ENCODE data around the gene ALG1L2.
A peak's percentile ranks its signal among the peaks of the same experiment; 100 is the strongest.
"Not testable (repeated sequence)": the region's sequence is repeated elsewhere in the genome, so short reads cannot be mapped to it uniquely, and the experiment has no call there.

The ALG1L2 gene, protein sequence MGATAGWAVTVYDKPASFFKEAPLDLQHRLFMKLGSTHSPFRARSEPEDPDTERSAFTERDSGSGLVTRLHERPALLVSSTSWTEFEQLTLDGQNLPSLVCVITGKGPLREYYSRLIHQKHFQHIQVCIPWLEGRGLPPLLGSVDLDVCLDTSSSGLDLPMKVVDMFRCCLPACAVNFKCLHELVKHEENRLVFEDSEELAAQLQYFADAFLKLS

DNA sequence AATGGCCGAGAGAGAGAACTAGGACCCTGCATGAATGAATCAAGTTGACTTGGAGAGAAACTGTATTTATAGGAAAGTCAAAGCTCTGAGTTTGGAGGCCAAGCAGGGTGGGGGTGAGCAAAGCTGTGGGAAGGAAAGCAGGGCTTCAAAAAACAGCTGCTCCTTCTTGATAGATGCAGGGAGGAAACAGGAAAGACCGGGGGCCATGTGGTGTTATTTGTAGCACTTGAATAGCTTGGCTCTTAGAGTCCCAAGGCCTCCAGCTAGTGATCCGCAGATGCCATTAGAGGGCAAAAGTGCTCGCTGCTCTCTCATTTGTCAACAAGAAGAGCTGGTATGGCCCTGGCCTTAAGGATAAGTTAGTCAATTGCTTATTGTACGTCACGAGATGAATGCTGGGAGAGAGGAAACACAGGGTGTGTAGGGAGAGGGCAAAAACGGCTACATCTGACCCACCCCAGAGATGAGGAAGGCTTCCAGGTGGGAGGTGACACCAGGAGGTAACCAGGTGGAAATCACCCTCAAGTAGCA is at the start of gene ALG1L2:
Gene ALG1L2 (plus strand): TSS at position 481 of the 531 bp plus-strand sequence. CDS start 186 bp downstream, outside the sequence.
- no peak for DNase-seq

- DNase-seq: peak; percentile 76
Measured at GRCh38 chr3:130037126-130037815, 44.4 kb upstream of the ALG1L2 start.

DNA sequence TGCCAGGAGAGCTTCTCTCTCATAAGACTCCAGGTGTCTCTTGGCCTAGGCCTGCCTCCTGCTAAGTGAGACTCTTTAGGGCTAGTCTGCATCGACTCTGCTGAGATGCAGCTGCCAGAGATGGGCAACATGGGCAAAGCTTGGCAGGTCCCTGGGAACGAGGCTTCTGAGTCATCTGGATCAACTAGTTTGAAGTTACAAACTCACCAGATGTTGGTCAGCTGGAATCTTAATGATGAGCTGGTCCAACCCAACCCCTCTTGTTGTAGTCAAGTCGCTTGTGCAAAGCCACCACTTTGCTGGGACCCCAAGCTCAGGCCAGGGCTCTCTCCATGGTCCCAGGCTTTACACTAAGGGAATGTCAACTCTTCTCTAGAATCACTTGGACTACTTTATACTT is 38.9 kb upstream of the ALG1L2 start:
- DNase-seq: not testable (repeated sequence)

DNA sequence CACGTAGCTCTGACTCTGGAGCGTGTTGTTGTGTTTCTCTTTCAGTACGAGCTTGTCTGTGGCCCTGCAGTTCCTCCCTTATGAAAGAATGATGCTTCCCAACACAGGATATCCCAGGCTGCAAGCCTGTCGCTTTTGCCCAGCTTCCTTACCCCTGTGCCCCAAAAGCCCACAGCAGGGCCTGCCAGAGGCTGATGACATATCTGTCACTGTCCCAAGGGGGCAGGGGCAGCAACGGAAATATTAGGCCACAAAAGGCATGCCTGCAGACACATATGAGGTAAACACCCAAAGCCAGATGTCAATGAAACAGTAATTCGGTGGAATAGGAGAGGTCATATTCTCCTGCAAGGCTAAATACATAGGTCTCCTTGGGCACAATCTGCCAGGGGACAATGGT is 38.0 kb upstream of the ALG1L2 start:
- not testable (repeated sequence) for DNase-seq

- no peak for DNase-seq
Measured at GRCh38 chr3:130044370-130044769, 37.3 kb upstream of the ALG1L2 start.

- DNase-seq: no peak
Measured at GRCh38 chr3:130048726-130049125, 32.9 kb upstream of the ALG1L2 start.

GRCh38 chr3:130052366-130052765 is 29.3 kb upstream of the ALG1L2 start:
- DNase-seq: not testable (repeated sequence)

- not testable (repeated sequence) for DNase-seq
Measured at GRCh38 chr3:130052965-130053364, 28.7 kb upstream of the ALG1L2 start.

DNA sequence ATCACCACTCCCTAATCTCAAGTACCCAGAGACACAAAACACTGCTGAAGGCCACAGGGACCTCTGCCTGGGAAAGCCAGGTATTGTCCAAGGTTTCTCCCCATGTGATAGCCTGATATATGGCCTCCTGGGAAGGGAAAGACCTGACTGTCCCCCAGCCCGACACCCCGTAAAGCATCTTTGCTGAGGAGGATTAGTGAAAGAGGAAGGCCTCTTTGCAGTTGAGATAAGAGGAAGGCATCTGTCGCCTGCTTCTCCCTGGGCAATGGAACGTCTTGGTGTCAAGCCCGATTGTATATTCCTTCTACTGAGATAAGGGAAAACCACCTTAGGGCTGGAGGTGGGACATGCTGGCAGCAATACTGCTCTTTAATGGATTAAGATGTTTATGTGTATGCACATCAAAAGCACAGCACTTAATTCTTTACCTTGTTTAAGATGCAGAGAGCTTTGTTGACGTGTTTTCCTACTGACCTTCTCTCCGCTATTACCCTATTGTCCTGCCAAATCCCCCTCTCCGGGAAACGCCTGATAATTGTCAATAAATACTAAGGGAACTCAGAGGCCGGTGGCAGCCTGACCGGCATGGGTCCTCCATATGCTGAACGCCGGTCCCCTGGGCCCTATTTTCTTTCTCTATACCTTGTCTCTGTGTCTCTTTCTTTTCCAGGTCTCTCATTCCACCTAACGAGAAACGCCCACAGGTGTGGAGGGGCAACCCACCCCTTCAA is 23.9 kb upstream of the ALG1L2 start:
- not testable (repeated sequence) for DNase-seq

DNA sequence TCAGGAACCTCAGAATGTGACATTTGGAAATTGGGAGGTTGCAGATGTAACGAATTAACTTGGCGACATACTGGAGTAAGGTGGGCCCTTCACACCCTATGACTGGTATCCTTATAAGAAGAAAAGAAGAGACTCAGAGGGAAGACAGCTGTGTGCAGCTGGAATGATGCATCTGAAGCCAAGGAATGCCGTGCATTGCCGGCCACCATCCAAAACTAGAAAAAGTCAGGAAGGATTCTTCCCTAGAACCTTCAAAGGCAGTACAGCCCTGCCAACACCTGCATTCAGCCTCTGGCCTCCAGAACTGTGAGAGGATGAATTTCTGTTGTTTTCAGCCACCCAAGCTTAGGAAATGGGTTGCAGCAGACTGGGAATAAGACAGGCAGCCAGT is 23.4 kb upstream of the ALG1L2 start:
- DNase-seq: not testable (repeated sequence)

DNA sequence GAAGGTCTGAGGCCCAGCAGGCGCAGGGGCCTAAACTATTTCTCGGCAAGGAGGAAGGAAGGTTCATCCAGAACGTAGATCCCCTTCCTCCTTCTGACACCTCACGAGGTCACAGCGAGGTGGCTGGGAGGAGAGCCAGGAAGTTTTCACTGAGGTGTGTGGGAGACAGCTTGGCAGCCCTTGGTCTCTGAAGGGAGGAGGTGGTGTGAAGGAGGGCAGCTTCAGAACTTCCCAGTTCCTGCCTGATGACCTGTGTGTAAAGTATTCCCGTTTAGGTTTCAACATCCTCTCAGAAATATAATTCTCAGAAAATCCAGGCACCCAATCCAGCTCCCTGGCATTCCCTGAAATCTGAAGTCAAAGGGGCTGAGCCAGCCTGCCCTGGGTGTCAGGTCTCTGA is 22.9 kb upstream of the ALG1L2 start:
- peak; percentile 15 for DNase-seq

DNA sequence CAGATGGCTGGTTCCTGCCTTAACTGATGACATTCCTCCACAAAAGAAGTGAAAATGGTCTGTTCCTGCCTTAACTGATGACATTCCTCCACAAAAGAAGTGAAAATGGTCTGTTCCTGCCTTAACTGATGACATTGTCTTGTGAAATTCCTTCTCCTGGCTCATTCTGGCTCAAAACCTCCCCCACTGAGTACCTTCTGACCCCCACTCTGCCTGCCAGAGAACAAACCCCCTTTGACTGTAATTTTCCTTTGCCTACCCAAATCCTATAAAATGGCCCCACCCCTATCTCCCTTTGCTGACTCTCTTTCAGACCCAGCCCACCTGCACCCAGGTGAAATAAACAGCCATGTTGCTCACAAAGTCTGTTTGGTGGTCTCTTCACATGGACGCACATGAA is 22.5 kb upstream of the ALG1L2 start:
- not testable (repeated sequence) for DNase-seq

DNA sequence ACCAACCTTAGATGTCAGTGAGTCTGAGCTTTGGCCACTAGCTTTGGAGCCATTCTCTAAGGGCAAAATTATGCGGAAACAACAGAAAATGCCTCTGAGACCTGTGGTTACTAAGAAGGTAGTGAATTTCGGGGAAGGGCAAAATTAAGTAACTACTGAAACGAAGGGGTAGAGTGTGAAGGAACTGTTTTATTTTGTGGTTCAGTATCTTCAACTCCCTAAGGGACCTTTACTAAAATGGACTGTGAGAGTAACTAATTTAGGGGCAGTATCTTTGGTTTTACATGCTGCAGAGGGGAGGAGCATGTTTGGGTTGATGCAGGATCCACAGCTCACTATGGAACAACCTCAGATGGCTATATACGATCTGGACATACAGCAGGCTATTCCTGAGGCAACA is 8.0 kb upstream of the ALG1L2 start:
- DNase-seq: no peak

- DNase-seq: no peak
Measured at GRCh38 chr3:130077636-130078035, 4.0 kb upstream of the ALG1L2 start.

DNA sequence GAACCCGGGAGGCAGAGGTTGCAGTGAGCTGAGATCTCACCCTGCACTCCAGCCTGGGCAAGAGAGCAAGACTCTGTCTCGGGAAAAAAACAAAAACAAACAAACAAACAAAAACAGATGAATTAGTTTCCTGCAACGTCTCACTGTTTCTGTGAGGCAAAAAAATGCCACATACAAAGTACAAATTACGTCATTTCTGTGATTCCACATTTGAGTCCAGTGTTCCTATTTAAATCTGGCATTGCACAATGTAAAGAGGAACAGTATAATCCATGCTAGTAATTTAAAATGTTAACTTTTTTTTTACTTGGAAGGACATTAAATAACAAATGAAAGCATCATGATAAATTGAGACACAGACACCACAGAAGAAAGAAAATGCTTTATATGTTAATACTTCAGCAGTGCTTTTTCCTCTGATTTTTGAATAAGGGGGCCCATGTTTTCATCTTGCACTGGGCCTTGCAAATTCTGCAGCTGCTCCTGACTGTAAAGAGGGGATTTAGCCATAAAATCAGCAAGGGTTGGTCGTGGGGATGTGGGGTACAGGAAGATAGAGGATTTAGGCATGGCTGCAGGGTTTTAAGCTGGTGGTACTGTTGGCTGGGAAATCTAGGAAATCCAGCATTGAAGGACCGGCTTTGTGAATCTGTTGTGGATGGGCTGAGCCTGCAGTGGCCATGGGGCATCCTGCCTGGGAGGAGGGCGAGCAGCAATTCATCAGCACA is 1.9 kb downstream of the ALG1L2 start:
- not testable (repeated sequence) for DNase-seq

DNA sequence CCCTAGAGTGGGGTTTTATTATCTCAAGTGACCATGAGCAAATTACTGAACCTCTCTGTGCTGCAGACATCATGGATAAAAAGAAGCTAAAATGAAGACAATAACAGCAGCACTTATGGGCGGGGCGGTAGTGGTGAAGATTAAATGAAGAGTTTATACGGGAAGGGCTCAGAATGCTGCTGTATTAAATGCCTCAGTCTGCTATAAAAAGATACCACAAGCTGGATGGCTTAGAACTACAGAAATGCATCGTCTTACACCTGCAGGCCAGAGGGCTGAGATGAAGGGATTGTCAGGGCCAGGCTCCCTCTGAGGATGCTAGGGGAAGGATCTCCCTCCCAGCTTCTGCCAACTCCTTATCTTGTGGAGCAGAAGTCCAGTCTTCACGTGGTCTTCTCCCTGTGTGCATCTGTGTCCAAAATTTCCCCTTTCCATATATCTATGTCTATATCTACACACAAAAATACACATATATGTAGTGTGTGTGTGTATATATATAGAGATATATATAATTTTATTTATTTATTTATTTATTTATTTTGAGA is 2.9 kb downstream of the ALG1L2 start:
- no peak for DNase-seq

- no peak for DNase-seq
Measured at GRCh38 chr3:130085881-130086280, 4.2 kb downstream of the ALG1L2 start.

GRCh38 chr3:130086628-130087027 is 5.0 kb downstream of the ALG1L2 start:
- not testable (repeated sequence) for DNase-seq

DNA sequence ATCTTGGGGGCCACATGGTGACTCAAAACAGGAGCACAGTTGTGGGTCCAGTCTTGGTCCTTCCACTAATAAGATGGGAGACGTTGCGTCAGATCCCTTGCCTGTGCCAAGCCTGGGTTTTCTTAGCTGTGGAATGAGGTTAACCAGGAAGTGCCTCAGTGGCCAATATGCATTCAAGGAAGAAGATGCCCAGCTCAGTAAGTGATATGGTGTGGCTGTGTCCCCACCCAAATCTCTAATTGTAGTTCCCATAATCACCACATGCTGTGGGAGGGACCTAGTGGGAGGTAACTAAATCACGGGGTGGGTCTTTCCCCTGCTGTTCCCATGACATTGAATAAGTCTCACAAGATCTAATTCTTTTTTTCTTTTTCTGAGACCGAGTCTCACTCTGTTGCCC is 6.4 kb downstream of the ALG1L2 start:
- DNase-seq: no peak

DNA sequence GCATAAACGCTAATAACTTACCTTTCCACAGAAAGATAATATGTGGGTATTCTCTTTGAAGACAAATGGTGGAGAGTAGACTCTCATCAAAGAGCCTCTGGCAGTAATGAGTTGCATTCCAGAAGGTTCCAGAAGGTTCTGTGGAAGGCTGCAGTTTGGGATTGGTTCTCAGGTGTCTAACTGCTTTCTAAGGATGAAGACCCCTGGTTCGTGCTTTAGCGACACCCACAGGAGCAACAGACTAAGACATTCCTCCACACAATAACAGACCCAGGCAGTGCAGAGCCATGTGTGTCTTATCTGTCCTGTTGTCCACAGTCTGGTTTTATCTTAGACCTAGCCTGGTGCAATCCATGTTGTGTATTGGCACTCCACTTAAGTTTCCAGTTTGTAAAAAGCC is 9.1 kb downstream of the ALG1L2 start:
- not testable (repeated sequence) for DNase-seq

- no peak for DNase-seq
Measured at GRCh38 chr3:130091958-130092357, 10.3 kb downstream of the ALG1L2 start.

GRCh38 chr3:130093741-130094391 is 12.2 kb downstream of the ALG1L2 start:
- no peak for DNase-seq

Data from fibroblast of skin of right quadriceps (primary cell).